Measurements from ENCODE around the gene RBM11.

Gene RBM11

GRCh38 chr21:14210738-14211137 is 5.2 kb upstream of the RBM11 start, which contains the start of gene LIPI:
TSS of gene LIPI (minus strand) at chr21:14210955. CDS start at chr21:14210845, 110 bp downstream.
- Histone ChIP-seq H3K4me2 (ENCODE audit: low read length) (no peak within 1 kb of the TSS), H3K27ac (ENCODE audit: low read depth, low read length) (no peak within 1 kb of the TSS), H3K36me3 (ENCODE audit: control insufficient read depth, low read length) (no peaks in the 10 kb centered on the region), H3K4me1 (ENCODE audit: control insufficient read depth, low read length) (no peaks in the 10 kb centered on the region), H3K9me2 (replicated peaks; ENCODE audit: control insufficient read depth, low read length) (no peaks in the 10 kb centered on the region), H4K20me1 (ENCODE audit: control insufficient read depth, insufficient read depth, low read depth, low read length) (no peaks in the 10 kb centered on the region), H3K27me3 (ENCODE audit: control insufficient read depth, low read length) (no peaks in the 10 kb centered on the region), H3K9me3 (ENCODE audit: control insufficient read depth, insufficient read depth, low read length) (no peaks in the 10 kb centered on the region), H3K79me2 (ENCODE audit: control insufficient read depth, low read length) (no peaks in the 10 kb centered on the region), H3F3A (ENCODE audit: control insufficient read depth, insufficient read depth) (no peaks in the 10 kb centered on the region), H3K4me3 (ENCODE audit: low read length) (no peak within 1 kb of the TSS)
- TF ChIP-seq CTCF (IDR thresholded peaks at IDR 0.05; ENCODE audit: low read depth, low read length, poor library complexity, severe bottlenecking) (no peak), EZH2phosphoT487 (IDR thresholded peaks at IDR 0.05; ENCODE audit: borderline replicate concordance, low read length) (no peak)

GRCh38 chr21:14213164-14213563 is 2.8 kb upstream of the RBM11 start:
- H4K20me1 ChIP-seq (ENCODE audit: control insufficient read depth, insufficient read depth, low read depth, low read length): no peaks in the 10 kb centered on the region
- H3K9me2 ChIP-seq (replicated peaks; ENCODE audit: control insufficient read depth, low read length): no peaks in the 10 kb centered on the region
- H3K79me2 ChIP-seq (ENCODE audit: control insufficient read depth, low read length): no peaks in the 10 kb centered on the region
- no peak overlapping the region for H3K4me3 ChIP-seq (ENCODE audit: low read length)
- no peaks in the 10 kb centered on the region for H3F3A ChIP-seq (ENCODE audit: control insufficient read depth, insufficient read depth)
- H3K27ac ChIP-seq (ENCODE audit: low read depth, low read length): no peak overlapping the region
- no peaks in the 10 kb centered on the region for H3K9me3 ChIP-seq (ENCODE audit: control insufficient read depth, insufficient read depth, low read length)
- H3K36me3 ChIP-seq (ENCODE audit: control insufficient read depth, low read length): no peaks in the 10 kb centered on the region
- no peaks in the 10 kb centered on the region for H3K4me1 ChIP-seq (ENCODE audit: control insufficient read depth, low read length)
- TF ChIP-seq EZH2phosphoT487 (IDR thresholded peaks at IDR 0.05; ENCODE audit: borderline replicate concordance, low read length): no peak
- TF ChIP-seq CTCF (IDR thresholded peaks at IDR 0.05; ENCODE audit: low read depth, low read length, poor library complexity, severe bottlenecking): no peak
- no peaks in the 10 kb centered on the region for H3K27me3 ChIP-seq (ENCODE audit: control insufficient read depth, low read length)
- no peak overlapping the region for H3K4me2 ChIP-seq (ENCODE audit: low read length)

GRCh38 chr21:14223365-14223764 is 7.4 kb downstream of the RBM11 start:
- no peaks in the 10 kb centered on the region for H3K36me3 ChIP-seq (ENCODE audit: control insufficient read depth, low read length)
- H3K79me2 ChIP-seq (ENCODE audit: control insufficient read depth, low read length): no peaks in the 10 kb centered on the region
- H3K27ac ChIP-seq (ENCODE audit: low read depth, low read length): no peak overlapping the region
- no peaks in the 10 kb centered on the region for H3K27me3 ChIP-seq (ENCODE audit: control insufficient read depth, low read length)
- no peaks in the 10 kb centered on the region for H3K4me1 ChIP-seq (ENCODE audit: control insufficient read depth, low read length)
- no peak for TF ChIP-seq CTCF (IDR thresholded peaks at IDR 0.05; ENCODE audit: low read depth, low read length, poor library complexity, severe bottlenecking)
- no peak for TF ChIP-seq EZH2phosphoT487 (IDR thresholded peaks at IDR 0.05; ENCODE audit: borderline replicate concordance, low read length)
- no peaks in the 10 kb centered on the region for H3K9me3 ChIP-seq (ENCODE audit: control insufficient read depth, insufficient read depth, low read length)
- H3K4me2 ChIP-seq (ENCODE audit: low read length): no peak overlapping the region
- no peaks in the 10 kb centered on the region for H3F3A ChIP-seq (ENCODE audit: control insufficient read depth, insufficient read depth)
- no peaks in the 10 kb centered on the region for H3K9me2 ChIP-seq (replicated peaks; ENCODE audit: control insufficient read depth, low read length)
- H4K20me1 ChIP-seq (ENCODE audit: control insufficient read depth, insufficient read depth, low read depth, low read length): no peaks in the 10 kb centered on the region
- no peak overlapping the region for H3K4me3 ChIP-seq (ENCODE audit: low read length)
